A673 (cell line): Measurements from ENCODE around the gene UFD1.

ENCODE experiments used
- EZH2 ChIP-seq: fragments of 200-600 bp; sonication (generic); IDR thresholded peaks from 2 replicates; pipeline ENCODE4 v1.6.1; 2017; ENCODE audit warnings: borderline replicate concordance, low read depth, mild to moderate bottlenecking, mixed read lengths, antibody characterized with exemption, low read length; ENCODE audit not compliant: poor library complexity, severe bottlenecking
- TF ChIP-seq, protein P1 (sequence below): fragments of 300-800, 200-600 bp; sonication (generic); conservative IDR thresholded peaks from 2 replicates; pipeline ENCODE4 v1.5.1; 2017; ENCODE audit warnings: low read depth, mild to moderate bottlenecking, antibody characterized with exemption, low read length, moderate library complexity, mixed read lengths

DNA sequence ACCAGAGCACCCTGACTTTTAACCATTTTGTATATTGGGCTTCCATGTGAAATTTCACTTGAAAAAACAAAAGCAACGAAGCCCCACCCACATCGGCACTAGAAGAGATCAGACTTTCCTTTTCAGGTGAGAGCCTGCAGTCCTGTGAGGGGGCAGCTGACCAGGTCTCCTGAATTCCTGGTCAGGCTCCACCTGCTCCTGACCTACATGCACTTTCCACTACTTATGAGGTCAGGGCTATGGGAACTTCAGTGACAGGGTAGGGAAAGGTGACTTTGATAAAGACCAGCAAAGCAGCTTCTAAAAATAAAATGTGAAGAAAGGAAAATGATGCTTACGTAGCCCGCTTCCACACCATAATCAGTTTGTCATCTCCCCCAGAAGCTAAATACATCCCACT lies 72.1 kb downstream of the UFD1 start:
- TF ChIP-seq, protein P1, sequence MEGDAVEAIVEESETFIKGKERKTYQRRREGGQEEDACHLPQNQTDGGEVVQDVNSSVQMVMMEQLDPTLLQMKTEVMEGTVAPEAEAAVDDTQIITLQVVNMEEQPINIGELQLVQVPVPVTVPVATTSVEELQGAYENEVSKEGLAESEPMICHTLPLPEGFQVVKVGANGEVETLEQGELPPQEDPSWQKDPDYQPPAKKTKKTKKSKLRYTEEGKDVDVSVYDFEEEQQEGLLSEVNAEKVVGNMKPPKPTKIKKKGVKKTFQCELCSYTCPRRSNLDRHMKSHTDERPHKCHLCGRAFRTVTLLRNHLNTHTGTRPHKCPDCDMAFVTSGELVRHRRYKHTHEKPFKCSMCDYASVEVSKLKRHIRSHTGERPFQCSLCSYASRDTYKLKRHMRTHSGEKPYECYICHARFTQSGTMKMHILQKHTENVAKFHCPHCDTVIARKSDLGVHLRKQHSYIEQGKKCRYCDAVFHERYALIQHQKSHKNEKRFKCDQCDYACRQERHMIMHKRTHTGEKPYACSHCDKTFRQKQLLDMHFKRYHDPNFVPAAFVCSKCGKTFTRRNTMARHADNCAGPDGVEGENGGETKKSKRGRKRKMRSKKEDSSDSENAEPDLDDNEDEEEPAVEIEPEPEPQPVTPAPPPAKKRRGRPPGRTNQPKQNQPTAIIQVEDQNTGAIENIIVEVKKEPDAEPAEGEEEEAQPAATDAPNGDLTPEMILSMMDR = no peak
- TF ChIP-seq EZH2 = no peak
